H9 (cell line): ENCODE measurements around the gene DRICH1. TPM values are rescaled to one million over a fixed set of nuclear protein-coding genes. Genes with fewer than 3 reads are reported as not detected.

Experiments used
- DNase-seq: peaks from one replicate; pipeline ENCODE4 v3.0.0-alpha.2; 2017
- H2AFZ ChIP-seq: one replicate; pipeline ENCODE4 v1.6.1; 2013; ENCODE audit warnings: mild to moderate bottlenecking, low read length, control low read depth, moderate library complexity
- H2AK5ac ChIP-seq: 2 replicates; pipeline ENCODE4 v1.6.1; 2013; ENCODE audit warnings: low read length, control low read depth, mixed read lengths; ENCODE audit not compliant: insufficient read length
- H2BK120ac ChIP-seq: one replicate; pipeline ENCODE4 v1.6.1; 2013; ENCODE audit warnings: low read depth, mild to moderate bottlenecking, low read length, control low read depth, inconsistent platforms; ENCODE audit not compliant: poor library complexity, severe bottlenecking
- H2BK12ac ChIP-seq: 2 replicates; pipeline ENCODE4 v1.6.1; 2013; ENCODE audit warnings: low read length, control low read depth, mixed read lengths, low read depth; ENCODE audit not compliant: insufficient read length
- H2BK15ac ChIP-seq: 2 replicates; pipeline ENCODE4 v1.6.1; 2013; ENCODE audit warnings: low read depth, low read length, control low read depth
- H2BK20ac ChIP-seq: one replicate; pipeline ENCODE4 v1.6.1; 2013; ENCODE audit warnings: low read depth, mild to moderate bottlenecking, low read length, control low read depth, inconsistent platforms; ENCODE audit not compliant: poor library complexity, severe bottlenecking
- H2BK5ac ChIP-seq: 2 replicates; pipeline ENCODE4 v1.6.1; 2013; ENCODE audit warnings: low read length, control low read depth, mixed read lengths; ENCODE audit not compliant: insufficient read length
- H3K14ac ChIP-seq: 2 replicates; pipeline ENCODE4 v1.6.1; 2013; ENCODE audit warnings: low read length, control low read depth; ENCODE audit not compliant: insufficient read depth
- H3K18ac ChIP-seq: 2 replicates; pipeline ENCODE4 v1.6.1; 2013; ENCODE audit warnings: low read depth, mild to moderate bottlenecking, mixed read lengths, low read length, control low read depth; ENCODE audit not compliant: insufficient read length
- H3K23ac ChIP-seq: 2 replicates; pipeline ENCODE4 v1.6.1; 2013; ENCODE audit warnings: low read length, control low read depth, mixed read lengths, low read depth; ENCODE audit not compliant: insufficient read length
- H3K23me2 ChIP-seq: 2 replicates; pipeline ENCODE4 v1.6.1; 2013; ENCODE audit warnings: low read depth, mild to moderate bottlenecking, mixed read lengths, low read length, control low read depth; ENCODE audit not compliant: insufficient read length, poor library complexity, severe bottlenecking
- H3K27ac ChIP-seq: 2 replicates; pipeline ENCODE4 v1.5.1; 2013; ENCODE audit warnings: low read length, control low read depth, mixed read lengths, low read depth; ENCODE audit not compliant: insufficient read length
- H3K27me3 ChIP-seq: 2 replicates; pipeline ENCODE4 v1.6.1; 2013; ENCODE audit warnings: low read length, control low read depth, inconsistent platforms; ENCODE audit not compliant: insufficient read depth
- H3K4ac ChIP-seq: 2 replicates; pipeline ENCODE4 v1.6.1; 2013; ENCODE audit warnings: low read depth, mild to moderate bottlenecking, control low read depth, inconsistent platforms, low read length, moderate library complexity
- H3K4me1 ChIP-seq: 2 replicates; pipeline ENCODE4 v1.6.1; 2013; ENCODE audit warnings: low read length, control low read depth, inconsistent platforms; ENCODE audit not compliant: insufficient read depth
- H3K4me2 ChIP-seq: 2 replicates; pipeline ENCODE4 v1.6.1; 2013; ENCODE audit warnings: low read length, control low read depth, mixed read lengths; ENCODE audit not compliant: insufficient read length, insufficient read depth
- H3K56ac ChIP-seq: 2 replicates; pipeline ENCODE4 v1.6.1; 2013; ENCODE audit warnings: low read depth, mild to moderate bottlenecking, mixed read lengths, low read length, control low read depth; ENCODE audit not compliant: insufficient read length
- H3K79me1 ChIP-seq: 2 replicates; pipeline ENCODE4 v1.6.1; 2013; ENCODE audit warnings: low read depth, mild to moderate bottlenecking, moderate library complexity, low read length, control low read depth, inconsistent platforms; ENCODE audit not compliant: insufficient read depth, poor library complexity, severe bottlenecking
- H3K79me2 ChIP-seq: 2 replicates; pipeline ENCODE4 v1.6.1; 2013; ENCODE audit warnings: low read length, control low read depth, inconsistent platforms; ENCODE audit not compliant: insufficient read depth
- H3K9ac ChIP-seq: 2 replicates; pipeline ENCODE4 v1.6.1; 2013; ENCODE audit warnings: low read length, control low read depth, mixed read lengths; ENCODE audit not compliant: insufficient read length; ENCODE audit errors: extremely low read depth
- H3K9me3 ChIP-seq: one replicate; pipeline ENCODE4 v1.6.1; 2013; ENCODE audit warnings: low read depth, low read length, inconsistent platforms; ENCODE audit not compliant: control insufficient read depth
- H3T11ph ChIP-seq: one replicate; pipeline ENCODE4 v1.6.1; 2013; ENCODE audit warnings: mild to moderate bottlenecking, low read length, control low read depth, inconsistent platforms
- H4K20me1 ChIP-seq: one replicate; pipeline ENCODE4 v1.6.1; 2013; ENCODE audit not compliant: control insufficient read depth, insufficient read length, insufficient read depth
- H4K5ac ChIP-seq: 2 replicates; pipeline ENCODE4 v1.6.1; 2013; ENCODE audit warnings: low read depth, mild to moderate bottlenecking, mixed read lengths, low read length, control low read depth; ENCODE audit not compliant: insufficient read length
- H4K8ac ChIP-seq: replicated peaks from 2 replicates; pipeline ENCODE4 v1.6.1; 2013; ENCODE audit warnings: low read length, control low read depth, mixed read lengths, low read depth; ENCODE audit not compliant: insufficient read length
- H4K91ac ChIP-seq: 2 replicates; pipeline ENCODE4 v1.6.1; 2013; ENCODE audit warnings: low read depth, mild to moderate bottlenecking, moderate library complexity, mixed read lengths, low read length, control low read depth; ENCODE audit not compliant: insufficient read length
- H3K27ac Mint-ChIP-seq, 3 experiments: 2 replicates in 2 of 3; 3 replicates in 1 of 3; pipeline ENCODE4 v1.8.0; 2020 to 2021; ENCODE audit warnings: mixed read lengths in 3 of 3, mild to moderate bottlenecking in 1 of 3, moderate library complexity in 1 of 3
- H3K27me3 Mint-ChIP-seq: 2 replicates; pipeline ENCODE4 v1.8.0; 2021; ENCODE audit warnings: low read depth, mild to moderate bottlenecking, moderate library complexity, mixed read lengths
- H3K36me3 Mint-ChIP-seq, 3 experiments: 2 replicates in 2 of 3; 3 replicates in 1 of 3; pipeline ENCODE4 v1.8.0; 2020 to 2021; ENCODE audit warnings: low read depth in 3 of 3, mixed read lengths in 3 of 3; ENCODE audit not compliant: insufficient read depth in 1 of 3
- H3K4me1 Mint-ChIP-seq, 2 experiments: 2 replicates each; pipeline ENCODE4 v1.8.0; 2020; ENCODE audit warnings: mixed read lengths in 2 of 2
- H3K4me3 Mint-ChIP-seq, 2 experiments: 2 replicates in 1 of 2; 3 replicates in 1 of 2; pipeline ENCODE4 v1.8.0; 2020 to 2021; ENCODE audit warnings: mild to moderate bottlenecking in 2 of 2, mixed read lengths in 2 of 2, moderate library complexity in 1 of 2
- H3K9me3 Mint-ChIP-seq, 2 experiments: 2 replicates in 1 of 2; 3 replicates in 1 of 2; pipeline ENCODE4 v1.8.0; 2020; ENCODE audit warnings: mild to moderate bottlenecking in 2 of 2, mixed read lengths in 2 of 2, moderate library complexity in 1 of 2
- CTCF ChIP-seq: fragments of 200-600 bp; sonication (generic); conservative IDR thresholded peaks from 3 replicates; pipeline ENCODE4 v1.8.0; 2021; ENCODE audit warnings: antibody characterized with exemption, mild to moderate bottlenecking
- WGBS: extraction: QIAGEN DNeasy Blood & Tissue Kit; methylation state at CpG from one replicate; pipeline ENCODE4 v1.1.7; 2013; ENCODE audit warnings: missing lambda C conversion rate, low lambda C conversion rate, mixed read lengths; ENCODE audit not compliant: insufficient read length; ENCODE audit errors: extremely low coverage; 5-methylcytosine and 5-hydroxymethylcytosine counted together
- total RNA-seq: library from RNA; stranded (reverse); gene quantifications from 2 replicates; pipeline ENCODE4 v1.2.1, GENCODE V29; 2021

DRICH1 gene
- total RNA-seq, 1 experiment from 2014 or later, result not detected

- H3K14ac ChIP-seq, result no peak overlapping the region
- H3K23me2 ChIP-seq, result no peaks in the 10 kb centered on the region
- Mint-ChIP-seq H3K4me1 (no peaks in the 10 kb centered on the region), H3K36me3 (no peaks in the 10 kb centered on the region), H3K27me3 (peaks cover 43% of the 10 kb centered on the region), H3K27ac (no peak overlapping the region), H3K4me3 (no peak overlapping the region), H3K9me3 (no peaks in the 10 kb centered on the region)
- no peaks in the 10 kb centered on the region for H4K20me1 ChIP-seq
- H3K79me2 ChIP-seq, result no peaks in the 10 kb centered on the region
- no peak overlapping the region for H3K9ac ChIP-seq
- no peak overlapping the region for H3K56ac ChIP-seq
- WGBS, result no CpG with 5 or more reads among the region's 6 CpGs
- H3K27ac ChIP-seq, result no peak overlapping the region
- H3K4me1 ChIP-seq, result no peaks in the 10 kb centered on the region
- TF ChIP-seq CTCF, result no peak
- H3K4me2 ChIP-seq, result no peak overlapping the region
- H4K5ac ChIP-seq, result no peak overlapping the region
- no peak overlapping the region for H3K23ac ChIP-seq
- H2BK120ac ChIP-seq, result no peak overlapping the region
- no peak overlapping the region for H2BK20ac ChIP-seq
- no peak overlapping the region for H2AK5ac ChIP-seq
- H2BK5ac ChIP-seq, result no peak overlapping the region
- H3K79me1 ChIP-seq, result no peaks in the 10 kb centered on the region
- H3K27me3 ChIP-seq, result no peaks in the 10 kb centered on the region
- H3K9me3 ChIP-seq, result no peaks in the 10 kb centered on the region
- DNase-seq, result no peak
- H3K18ac ChIP-seq, result no peak overlapping the region
- no peak overlapping the region for H2BK12ac ChIP-seq
- no peak overlapping the region for H2AFZ ChIP-seq
- no peak overlapping the region for H3T11ph ChIP-seq
- H3K4ac ChIP-seq, result no peak overlapping the region
- no peak overlapping the region for H2BK15ac ChIP-seq
- no peak overlapping the region for H4K8ac ChIP-seq
- H4K91ac ChIP-seq, result no peak overlapping the region
Measured at GRCh38 chr22:23583836-23584235, 48.3 kb downstream of the DRICH1 start.
